Glutamatergic neuron (in vitro differentiated cells): Measurements from ENCODE around the gene NAA38. TPM values are rescaled to one million over a fixed set of nuclear protein-coding genes. Genes with fewer than 3 reads are reported as not detected.
A peak's percentile ranks its signal among the peaks of the same experiment; 100 is the strongest.

Experiments
- DNase-seq: peaks from one replicate; pipeline ENCODE4 v3.0.0; 2022
- H3K27ac Mint-ChIP-seq: one replicate; pipeline ENCODE4 v1.8.0; 2020; ENCODE audit warnings: mild to moderate bottlenecking, mixed read lengths, inconsistent platforms; ENCODE audit not compliant: unreplicated experiment
- H3K27me3 Mint-ChIP-seq: one replicate; pipeline ENCODE4 v1.8.0; 2020; ENCODE audit warnings: mild to moderate bottlenecking, moderate library complexity, mixed read lengths, inconsistent platforms; ENCODE audit not compliant: unreplicated experiment
- H3K36me3 Mint-ChIP-seq: one replicate; pipeline ENCODE4 v1.8.0; 2020; ENCODE audit warnings: mild to moderate bottlenecking, mixed read lengths, inconsistent platforms; ENCODE audit not compliant: unreplicated experiment
- H3K4me1 Mint-ChIP-seq: one replicate; pipeline ENCODE4 v1.8.0; 2020; ENCODE audit warnings: mild to moderate bottlenecking, low read depth, mixed read lengths, inconsistent platforms; ENCODE audit not compliant: unreplicated experiment
- H3K4me3 Mint-ChIP-seq: one replicate; pipeline ENCODE4 v1.8.0; 2020; ENCODE audit warnings: mild to moderate bottlenecking, mixed read lengths, inconsistent platforms; ENCODE audit not compliant: unreplicated experiment
- H3K9me3 Mint-ChIP-seq: one replicate; pipeline ENCODE4 v1.8.0; 2020; ENCODE audit warnings: mild to moderate bottlenecking, moderate library complexity, mixed read lengths, inconsistent platforms; ENCODE audit not compliant: unreplicated experiment
- total RNA-seq: library from RNA; stranded (reverse); fragmentation: NEBNext Ultra II Directional; extraction: Animal tissue kit (Norgen Biotek cat#: 25700); gene quantifications from one replicate; pipeline ENCODE4 v1.2.1, GENCODE V29; 2021; ENCODE audit not compliant: unreplicated experiment
- TF ChIP-seq, protein P1 (sequence below): fragments of 200-600 bp; sonication (generic); IDR thresholded peaks from one replicate; pipeline ENCODE4 v1.5.0; 2021; ENCODE audit not compliant: partially characterized antibody, unreplicated experiment

NAA38 gene
- total RNA-seq, 1 donor from 2014 or later = 49.7 TPM

DNA sequence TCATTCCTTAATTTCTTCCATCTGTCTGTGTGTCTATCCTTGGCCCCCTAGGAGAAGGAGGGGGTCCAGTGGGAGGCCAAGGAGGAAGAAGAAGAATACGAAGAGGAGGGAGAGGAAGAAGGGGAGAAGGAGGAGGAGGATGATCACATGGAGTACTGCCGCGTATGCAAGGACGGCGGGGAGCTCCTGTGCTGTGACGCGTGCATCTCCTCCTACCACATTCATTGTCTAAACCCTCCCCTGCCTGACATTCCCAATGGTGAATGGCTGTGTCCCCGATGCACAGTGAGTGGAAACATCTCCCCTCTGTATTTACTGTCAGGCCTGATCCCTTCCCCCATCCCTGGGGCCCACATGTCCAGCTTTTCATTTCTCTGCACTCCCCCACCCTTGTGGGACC, 37.5 kb upstream of the NAA38 start:
- TF ChIP-seq, protein P1, sequence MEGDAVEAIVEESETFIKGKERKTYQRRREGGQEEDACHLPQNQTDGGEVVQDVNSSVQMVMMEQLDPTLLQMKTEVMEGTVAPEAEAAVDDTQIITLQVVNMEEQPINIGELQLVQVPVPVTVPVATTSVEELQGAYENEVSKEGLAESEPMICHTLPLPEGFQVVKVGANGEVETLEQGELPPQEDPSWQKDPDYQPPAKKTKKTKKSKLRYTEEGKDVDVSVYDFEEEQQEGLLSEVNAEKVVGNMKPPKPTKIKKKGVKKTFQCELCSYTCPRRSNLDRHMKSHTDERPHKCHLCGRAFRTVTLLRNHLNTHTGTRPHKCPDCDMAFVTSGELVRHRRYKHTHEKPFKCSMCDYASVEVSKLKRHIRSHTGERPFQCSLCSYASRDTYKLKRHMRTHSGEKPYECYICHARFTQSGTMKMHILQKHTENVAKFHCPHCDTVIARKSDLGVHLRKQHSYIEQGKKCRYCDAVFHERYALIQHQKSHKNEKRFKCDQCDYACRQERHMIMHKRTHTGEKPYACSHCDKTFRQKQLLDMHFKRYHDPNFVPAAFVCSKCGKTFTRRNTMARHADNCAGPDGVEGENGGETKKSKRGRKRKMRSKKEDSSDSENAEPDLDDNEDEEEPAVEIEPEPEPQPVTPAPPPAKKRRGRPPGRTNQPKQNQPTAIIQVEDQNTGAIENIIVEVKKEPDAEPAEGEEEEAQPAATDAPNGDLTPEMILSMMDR = no peak
- H3K27ac Mint-ChIP-seq = peak overlapping the region; percentile 80
- H3K4me3 Mint-ChIP-seq = peak overlapping the region; percentile 27
- peaks cover 8% of the 10 kb centered on the region for H3K9me3 Mint-ChIP-seq
- H3K27me3 Mint-ChIP-seq = peaks cover 8% of the 10 kb centered on the region
- H3K36me3 Mint-ChIP-seq = peaks cover 16% of the 10 kb centered on the region
- H3K4me1 Mint-ChIP-seq = peaks cover 13% of the 10 kb centered on the region
- no peak for DNase-seq

DNA sequence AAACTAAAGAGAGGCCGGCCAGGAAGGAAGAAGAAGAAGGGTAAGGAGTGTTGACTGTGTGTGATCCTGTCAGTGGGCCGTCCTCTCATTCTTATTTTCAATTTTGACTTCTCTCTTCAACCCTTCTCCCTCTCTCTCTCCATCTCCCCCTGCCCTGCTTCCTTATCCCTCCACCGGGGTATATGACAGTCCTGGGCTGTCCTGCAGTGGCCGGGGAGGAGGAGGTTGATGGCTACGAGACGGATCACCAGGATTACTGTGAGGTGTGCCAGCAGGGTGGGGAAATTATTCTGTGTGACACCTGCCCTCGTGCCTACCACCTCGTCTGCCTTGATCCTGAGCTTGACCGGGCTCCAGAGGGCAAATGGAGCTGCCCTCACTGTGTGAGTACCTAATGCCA, 36.9 kb upstream of the NAA38 start:
- Mint-ChIP-seq H3K4me3 (no peak overlapping the region), H3K4me1 (peaks cover 13% of the 10 kb centered on the region), H3K27ac (peak overlapping the region; percentile 80), H3K36me3 (peaks cover 16% of the 10 kb centered on the region), H3K9me3 (peaks cover 9% of the 10 kb centered on the region), H3K27me3 (peaks cover 8% of the 10 kb centered on the region)
- TF ChIP-seq, protein P1 = no peak
- DNase-seq = no peak

DNA sequence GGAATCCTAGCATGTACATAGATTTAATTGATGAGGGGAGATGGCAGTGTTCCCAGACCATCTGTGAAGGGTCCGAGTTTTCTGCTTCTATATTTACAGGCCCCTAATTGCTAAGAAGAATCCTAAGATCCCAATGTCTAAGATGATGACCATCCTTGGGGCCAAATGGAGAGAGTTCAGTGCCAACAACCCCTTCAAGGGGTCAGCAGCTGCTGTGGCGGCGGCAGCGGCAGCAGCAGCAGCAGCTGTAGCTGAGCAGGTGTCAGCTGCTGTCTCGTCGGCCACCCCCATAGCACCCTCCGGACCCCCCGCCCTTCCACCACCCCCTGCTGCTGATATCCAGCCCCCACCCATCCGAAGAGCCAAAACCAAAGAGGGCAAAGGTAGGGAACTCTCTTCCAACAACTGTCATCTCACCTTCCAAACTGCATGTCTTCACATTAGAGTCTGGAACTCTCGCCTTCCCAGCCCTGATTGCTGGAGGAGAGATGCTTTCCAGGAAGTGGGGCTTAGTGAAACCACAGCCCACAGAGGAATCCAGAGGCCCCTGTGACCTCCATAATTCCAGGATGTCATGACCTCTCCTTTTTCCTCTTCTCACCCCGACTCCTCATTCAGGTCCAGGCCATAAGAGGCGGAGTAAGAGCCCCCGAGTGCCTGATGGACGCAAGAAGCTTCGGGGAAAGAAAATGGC, 36.0 kb upstream of the NAA38 start:
- H3K4me3 Mint-ChIP-seq = no peak overlapping the region
- peaks cover 10% of the 10 kb centered on the region for H3K9me3 Mint-ChIP-seq
- peaks cover 13% of the 10 kb centered on the region for H3K4me1 Mint-ChIP-seq
- H3K27me3 Mint-ChIP-seq = peaks cover 8% of the 10 kb centered on the region
- H3K36me3 Mint-ChIP-seq = peaks cover 16% of the 10 kb centered on the region
- TF ChIP-seq, protein P1 = no peak
- no peak for DNase-seq
- H3K27ac Mint-ChIP-seq = peak overlapping the region; percentile 23

DNA sequence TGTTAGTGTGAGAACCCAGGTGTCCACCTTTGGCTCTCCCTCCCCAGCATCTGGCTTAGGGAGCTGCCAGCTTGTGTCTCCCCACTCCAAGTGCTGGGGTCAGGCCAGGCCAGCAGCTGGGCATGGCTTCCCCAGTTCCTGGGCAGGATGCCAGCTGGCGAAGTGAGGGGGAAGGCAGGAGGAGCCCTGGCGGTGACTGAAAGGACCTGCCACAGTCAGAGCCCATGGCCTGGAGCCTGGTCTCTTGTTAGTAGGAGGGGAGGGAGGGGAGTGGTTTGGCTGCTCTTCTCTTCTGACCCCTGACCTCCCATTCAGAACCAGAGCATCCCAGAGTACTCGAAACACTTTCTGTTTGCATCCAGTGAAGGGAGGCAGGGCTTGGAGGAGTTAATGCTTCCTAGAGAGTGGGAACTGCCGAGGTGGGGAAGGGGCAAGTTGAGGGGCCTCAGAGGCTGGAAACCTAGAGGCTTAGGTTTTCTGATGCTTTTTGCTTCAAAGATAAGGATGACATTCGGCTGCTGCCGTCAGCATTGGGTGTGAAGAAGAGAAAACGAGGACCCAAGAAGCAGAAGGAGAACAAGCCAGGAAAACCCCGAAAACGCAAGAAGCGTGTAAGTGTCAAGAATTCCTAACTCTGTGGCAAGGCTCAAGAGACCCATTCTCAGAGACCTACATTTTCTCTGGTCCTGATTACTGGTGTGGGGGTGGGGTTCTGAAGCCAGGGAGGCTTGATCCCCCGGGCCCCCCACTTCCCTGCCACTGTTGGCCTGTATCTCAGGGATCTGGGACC, 32.0 kb upstream of the NAA38 start:
- H3K27me3 Mint-ChIP-seq = peaks cover 7% of the 10 kb centered on the region
- peak; percentile 69 for DNase-seq

More for the DNA sequence above, 32.0 kb upstream of the NAA38 start:
- peaks cover 10% of the 10 kb centered on the region for H3K9me3 Mint-ChIP-seq
- H3K36me3 Mint-ChIP-seq = peaks cover under 1% of the 10 kb centered on the region
- no peak overlapping the region for H3K4me3 Mint-ChIP-seq
- H3K4me1 Mint-ChIP-seq = peaks cover 12% of the 10 kb centered on the region
- TF ChIP-seq, protein P1 = no peak
- H3K27ac Mint-ChIP-seq = no peak overlapping the region
